Liver (tissue), 9 donors: ENCODE measurements around the gene CD63. TPM values are rescaled to one million over a fixed set of nuclear protein-coding genes. Genes with fewer than 3 reads are reported as not detected.

Source experiments
- DNase-seq: peaks from one replicate; pipeline ENCODE4 v3.0.0-alpha.2; 2017; ENCODE audit warnings: low spot score
- H3K27ac ChIP-seq, 2 donors: one replicate each; pipeline ENCODE4 v1.7.0; 2013; ENCODE audit warnings: inconsistent platforms in 2 of 2, low read length in 2 of 2, control low read depth in 1 of 2, low read depth in 1 of 2, mild to moderate bottlenecking in 1 of 2
- H3K27me3 ChIP-seq, 4 donors: one replicate each; pipeline versions ENCODE4 v1.6.1 to v1.7.0; 2013; ENCODE audit warnings: low read length in 3 of 4, inconsistent platforms in 1 of 4, mild to moderate bottlenecking in 1 of 4, moderate library complexity in 1 of 4; ENCODE audit not compliant: control insufficient read depth in 4 of 4, insufficient read depth in 4 of 4
- H3K36me3 ChIP-seq, 4 donors: one replicate each; pipeline versions ENCODE4 v1.6.1 to v1.7.0; 2013; ENCODE audit warnings: low read length in 3 of 4, mild to moderate bottlenecking in 3 of 4, low read depth in 1 of 4, moderate library complexity in 1 of 4; ENCODE audit not compliant: control insufficient read depth in 4 of 4, insufficient read depth in 3 of 4
- H3K4me1 ChIP-seq, 4 donors: one replicate each; pipeline versions ENCODE4 v1.6.1 to v1.7.0; 2013; ENCODE audit warnings: low read length in 3 of 4, mild to moderate bottlenecking in 3 of 4, moderate library complexity in 1 of 4; ENCODE audit not compliant: control insufficient read depth in 4 of 4, insufficient read depth in 4 of 4
- H3K4me3 ChIP-seq, 3 donors: one replicate each; pipeline versions ENCODE4 v1.6.1 to v1.7.0; 2013; ENCODE audit warnings: low read length in 3 of 3, control low read depth in 1 of 3, low read depth in 1 of 3, mild to moderate bottlenecking in 1 of 3
- H3K9ac ChIP-seq, 2 donors: one replicate each; pipeline ENCODE4 v1.7.0; 2013; ENCODE audit warnings: low read length in 2 of 2, mild to moderate bottlenecking in 2 of 2, moderate library complexity in 2 of 2, control low read depth in 1 of 2, low read depth in 1 of 2
- H3K9me3 ChIP-seq, 4 donors: one replicate each; pipeline versions ENCODE4 v1.6.1 to v1.7.0; 2013; ENCODE audit warnings: low read length in 3 of 4; ENCODE audit not compliant: control insufficient read depth in 4 of 4
- FOXA1 ChIP-seq: IDR thresholded peaks from 2 replicates; pipeline ENCODE4 v1.6.1; 2016; ENCODE audit warnings: antibody characterized with exemption
- FOXA2 ChIP-seq: IDR thresholded peaks from 2 replicates; pipeline ENCODE4 v1.6.1; 2016; ENCODE audit warnings: antibody characterized with exemption
- GABPA ChIP-seq, 2 donors: IDR thresholded peaks in 1 of 2; conservative IDR thresholded peaks in 1 of 2; 2 replicates each; pipeline ENCODE4 v1.6.1; 2016; ENCODE audit warnings: antibody characterized with exemption in 2 of 2, mild to moderate bottlenecking in 1 of 2, moderate library complexity in 1 of 2
- HNF4A ChIP-seq, 2 donors: conservative IDR thresholded peaks; 2 replicates each; pipeline ENCODE4 v1.6.1; 2016; ENCODE audit warnings: antibody characterized with exemption in 2 of 2, mild to moderate bottlenecking in 2 of 2
- HNF4G ChIP-seq: IDR thresholded peaks from 2 replicates; pipeline ENCODE4 v1.6.1; 2016; ENCODE audit warnings: antibody characterized with exemption
- JUND ChIP-seq, 2 donors: IDR thresholded peaks; 2 replicates each; pipeline ENCODE4 v1.6.1; 2016; ENCODE audit warnings: antibody characterized with exemption in 2 of 2
- RAD21 ChIP-seq, 2 donors: IDR thresholded peaks; 2 replicates each; pipeline ENCODE4 v1.6.1; 2016; ENCODE audit warnings: antibody characterized with exemption in 2 of 2, mild to moderate bottlenecking in 2 of 2
- RXRA ChIP-seq, 2 donors: IDR thresholded peaks; 2 replicates each; pipeline ENCODE4 v1.6.1; 2017 to 2018; ENCODE audit warnings: antibody characterized with exemption in 2 of 2, mild to moderate bottlenecking in 1 of 2
- SP1 ChIP-seq: IDR thresholded peaks from 2 replicates; pipeline ENCODE4 v1.6.1; 2018; ENCODE audit warnings: antibody characterized with exemption, mild to moderate bottlenecking
- WGBS: extraction: QIAGEN DNeasy Blood & Tissue Kit; methylation state at CpG from one replicate; pipeline ENCODE4 v1.1.7; 2013; 5-methylcytosine and 5-hydroxymethylcytosine counted together
- polyA plus RNA-seq, 2 donors: library from polyadenylated mRNA; stranded (reverse) in 1 of 2; unstranded in 1 of 2; fragments of 200-250 nt in 1 of 2; fragments of >200 nt in 1 of 2; fragmentation: Nextera tagmentation in 1 of 2; extraction: Ambion mirVana in 1 of 2; gene quantifications; one replicate each; pipeline versions ENCODE4 v1.2.1 to v1.2.3, GENCODE V29; 2013 to 2015
- total RNA-seq, 2 donors: library from RNA; depleted of rRNA; stranded (reverse); fragments of >200 nt; gene quantifications; one replicate each; pipeline ENCODE4 v1.2.3, GENCODE V29; 2014
- TF ChIP-seq, protein P1 (sequence below): IDR thresholded peaks from 2 replicates; pipeline ENCODE4 v1.6.1; 2016; ENCODE audit warnings: antibody characterized with exemption
- TF ChIP-seq, protein P2 (sequence below): IDR thresholded peaks from 2 replicates; pipeline ENCODE4 v1.6.1; 2016; ENCODE audit warnings: antibody characterized with exemption
- TF ChIP-seq, protein P3 (sequence below): IDR thresholded peaks from 2 replicates; pipeline ENCODE4 v1.6.1; 2016; ENCODE audit warnings: antibody characterized with exemption
- TF ChIP-seq, protein P4 (sequence below): fragments of 150-350 bp; IDR thresholded peaks from 2 replicates; pipeline ENCODE4 v1.5.1; 2017; ENCODE audit warnings: improper control_type of control experiment, low read depth, low read length; ENCODE audit not compliant: missing input control
- TF ChIP-seq, protein P5 (sequence below): IDR thresholded peaks from 2 replicates; pipeline ENCODE4 v1.6.1; 2016; ENCODE audit warnings: antibody characterized with exemption, mild to moderate bottlenecking
- donor health status: healthy.
- donor health status: healthy.
- donor health status: healthy.
- donor health status: healthy.
- donor health status: healthy.

Gene CD63
- total and polyA plus RNA-seq, 4 donors = 185 to 373 (median 338) TPM

DNA sequence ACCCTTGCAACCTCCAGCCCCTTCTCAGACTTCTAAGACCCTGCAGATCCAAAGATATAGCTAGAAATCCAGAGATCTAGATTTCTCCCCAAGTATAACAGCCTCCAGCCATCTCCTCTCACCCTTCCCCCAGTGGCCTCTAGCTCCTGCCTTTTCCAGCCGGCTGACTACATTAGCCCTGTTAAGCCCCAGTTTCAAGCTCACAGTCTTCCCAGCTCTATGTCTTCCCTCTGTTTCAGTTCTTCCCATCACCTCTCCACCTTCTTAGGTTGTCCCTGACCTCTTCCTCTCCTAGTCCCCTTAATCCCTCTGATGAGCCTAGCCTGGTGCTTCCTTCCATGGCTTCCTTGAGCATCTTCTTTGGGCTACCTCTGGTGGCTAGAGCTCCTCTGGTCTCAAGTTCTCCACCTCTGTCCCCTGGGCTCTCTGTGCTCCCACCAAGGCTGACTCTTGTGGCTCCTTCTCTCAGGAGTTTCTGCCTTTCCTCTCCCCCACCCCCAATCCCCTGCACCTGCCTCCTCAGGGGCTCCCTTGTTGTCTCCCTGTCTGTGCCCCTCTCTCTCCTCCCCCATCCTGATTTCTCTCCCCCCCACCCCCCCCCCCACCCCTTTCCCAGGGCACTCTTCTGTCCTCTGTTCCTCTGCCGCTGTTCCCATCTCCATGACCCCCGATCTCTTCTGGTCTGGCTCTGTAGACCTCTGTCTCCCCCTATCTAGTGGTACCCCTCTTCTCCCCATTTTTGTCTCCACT lies 13.3 kb upstream of the CD63 start (continued):
- TF ChIP-seq, protein P1, sequence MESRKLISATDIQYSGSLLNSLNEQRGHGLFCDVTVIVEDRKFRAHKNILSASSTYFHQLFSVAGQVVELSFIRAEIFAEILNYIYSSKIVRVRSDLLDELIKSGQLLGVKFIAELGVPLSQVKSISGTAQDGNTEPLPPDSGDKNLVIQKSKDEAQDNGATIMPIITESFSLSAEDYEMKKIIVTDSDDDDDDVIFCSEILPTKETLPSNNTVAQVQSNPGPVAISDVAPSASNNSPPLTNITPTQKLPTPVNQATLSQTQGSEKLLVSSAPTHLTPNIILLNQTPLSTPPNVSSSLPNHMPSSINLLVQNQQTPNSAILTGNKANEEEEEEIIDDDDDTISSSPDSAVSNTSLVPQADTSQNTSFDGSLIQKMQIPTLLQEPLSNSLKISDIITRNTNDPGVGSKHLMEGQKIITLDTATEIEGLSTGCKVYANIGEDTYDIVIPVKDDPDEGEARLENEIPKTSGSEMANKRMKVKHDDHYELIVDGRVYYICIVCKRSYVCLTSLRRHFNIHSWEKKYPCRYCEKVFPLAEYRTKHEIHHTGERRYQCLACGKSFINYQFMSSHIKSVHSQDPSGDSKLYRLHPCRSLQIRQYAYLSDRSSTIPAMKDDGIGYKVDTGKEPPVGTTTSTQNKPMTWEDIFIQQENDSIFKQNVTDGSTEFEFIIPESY = no peak
- TF ChIP-seq GABPA (IDR thresholded peaks at IDR 0.05 in 1 of 2, conservative IDR thresholded peaks at IDR 0.05 in 1 of 2) (no peak), RXRA (IDR thresholded peaks at IDR 0.05) (no peak), HNF4A (conservative IDR thresholded peaks at IDR 0.05) (no peak)
- TF ChIP-seq, protein P2, sequence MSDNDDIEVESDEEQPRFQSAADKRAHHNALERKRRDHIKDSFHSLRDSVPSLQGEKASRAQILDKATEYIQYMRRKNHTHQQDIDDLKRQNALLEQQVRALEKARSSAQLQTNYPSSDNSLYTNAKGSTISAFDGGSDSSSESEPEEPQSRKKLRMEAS = no peak

DNA sequence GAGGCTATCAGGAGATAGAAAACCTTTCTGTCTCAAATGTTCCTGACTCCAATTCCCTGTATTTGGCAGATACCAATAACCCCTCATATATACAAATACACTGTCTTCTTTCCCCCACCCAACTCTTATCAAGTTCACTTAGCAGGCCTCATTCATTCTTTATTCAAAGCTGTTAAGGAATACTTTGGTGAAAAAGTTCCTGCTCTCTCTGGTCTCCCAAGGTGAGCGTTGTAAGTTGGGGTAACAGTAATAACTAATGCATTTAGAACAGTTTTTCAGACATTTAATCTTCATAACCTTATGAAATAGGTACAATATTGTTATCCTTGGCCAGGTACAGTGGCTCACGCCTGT lies 10.2 kb upstream of the CD63 start:
- DNase-seq = no peak
- no peak overlapping the region for H3K9ac ChIP-seq
- no peak overlapping the region for H3K27ac ChIP-seq
- H3K9me3 ChIP-seq = no peaks in the 10 kb centered on the region
- H3K4me1 ChIP-seq = peaks cover 0 to 23% (median 14%) of the 10 kb centered on the region in 4 donors
- TF ChIP-seq RAD21 (IDR thresholded peaks at IDR 0.05) (no peak), FOXA2 (no peak), HNF4G (no peak), RXRA (IDR thresholded peaks at IDR 0.05) (no peak), HNF4A (conservative IDR thresholded peaks at IDR 0.05) (no peak)
- TF ChIP-seq, protein P1 = no peak
- peaks cover 0 to 5% (median 0%) of the 10 kb centered on the region in 4 donors for H3K27me3 ChIP-seq
- 85% methylated on average over 2 of the region's 2 CpGs for WGBS
- H3K36me3 ChIP-seq = no peaks in the 10 kb centered on the region
- H3K4me3 ChIP-seq = no peak overlapping the region

DNA sequence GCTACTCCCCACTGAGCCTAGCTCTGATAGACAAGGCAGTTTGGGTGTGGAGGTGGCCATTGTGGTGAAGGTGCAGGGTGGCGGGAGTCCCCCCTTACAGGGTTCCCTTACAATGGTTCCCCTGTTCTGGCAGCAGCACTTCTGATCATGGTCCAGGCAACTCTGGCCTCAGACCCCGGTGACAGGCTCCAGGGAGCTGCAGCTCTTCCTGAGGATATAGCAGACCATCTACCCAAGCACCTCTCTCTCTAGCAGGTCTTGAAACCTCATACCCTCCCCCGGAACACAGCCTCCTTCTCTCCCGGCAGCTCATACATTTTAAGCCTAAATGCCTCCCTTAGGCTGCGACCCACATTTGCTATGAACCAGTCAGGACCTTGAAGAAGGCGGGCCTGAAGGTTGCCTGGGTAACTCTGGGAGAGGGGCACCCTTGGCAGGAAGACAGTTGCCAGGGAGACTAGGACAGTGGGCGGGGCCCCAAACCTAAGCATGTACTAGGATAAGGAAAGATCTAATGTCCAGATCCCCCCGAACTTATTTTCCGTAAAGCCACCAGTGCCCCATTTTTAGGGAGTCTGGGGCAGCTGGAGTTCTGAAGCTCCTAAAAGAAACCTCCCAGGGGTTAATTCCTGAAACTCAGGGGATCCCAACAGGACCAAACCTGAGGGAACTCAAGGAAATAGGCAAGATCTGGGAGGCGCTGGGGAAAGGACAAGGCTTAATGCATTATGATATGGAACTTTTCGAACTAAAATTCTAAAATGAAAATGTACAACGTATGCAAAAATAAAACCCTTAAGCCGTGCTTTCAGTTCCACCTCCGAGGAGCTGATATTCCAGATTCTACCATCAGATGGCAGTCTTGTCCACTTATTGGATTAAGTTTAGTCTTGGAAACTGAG lies 9.6 kb upstream of the CD63 start:
- WGBS = 9% methylated on average over 14 of the region's 14 CpGs
- DNase-seq = peak; percentile 75
- peak overlapping the region; percentile 27 to 68 for H3K27ac ChIP-seq
- H3K4me1 ChIP-seq = peaks cover 0 to 17% (median 10%) of the 10 kb centered on the region in 4 donors
- H3K27me3 ChIP-seq = peaks cover 0 to 5% (median 0%) of the 10 kb centered on the region in 4 donors
- peak overlapping the region; percentile 49 to 75 for H3K9ac ChIP-seq
- no peaks in the 10 kb centered on the region for H3K9me3 ChIP-seq
- H3K4me3 ChIP-seq = peak overlapping the region; percentile 40 to 47 (median 46)
- TF ChIP-seq, protein P2 = no peak
- TF ChIP-seq, protein P3, sequence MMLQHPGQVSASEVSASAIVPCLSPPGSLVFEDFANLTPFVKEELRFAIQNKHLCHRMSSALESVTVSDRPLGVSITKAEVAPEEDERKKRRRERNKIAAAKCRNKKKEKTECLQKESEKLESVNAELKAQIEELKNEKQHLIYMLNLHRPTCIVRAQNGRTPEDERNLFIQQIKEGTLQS = no peak
- TF ChIP-seq SP1 = peak; percentile 7
- TF ChIP-seq RXRA (IDR thresholded peaks at IDR 0.05) = no peak
- TF ChIP-seq RAD21 (IDR thresholded peaks at IDR 0.05) = peak; percentile 91 to 93
- no peak for TF ChIP-seq JUND (IDR thresholded peaks at IDR 0.05)
- TF ChIP-seq, protein P4, sequence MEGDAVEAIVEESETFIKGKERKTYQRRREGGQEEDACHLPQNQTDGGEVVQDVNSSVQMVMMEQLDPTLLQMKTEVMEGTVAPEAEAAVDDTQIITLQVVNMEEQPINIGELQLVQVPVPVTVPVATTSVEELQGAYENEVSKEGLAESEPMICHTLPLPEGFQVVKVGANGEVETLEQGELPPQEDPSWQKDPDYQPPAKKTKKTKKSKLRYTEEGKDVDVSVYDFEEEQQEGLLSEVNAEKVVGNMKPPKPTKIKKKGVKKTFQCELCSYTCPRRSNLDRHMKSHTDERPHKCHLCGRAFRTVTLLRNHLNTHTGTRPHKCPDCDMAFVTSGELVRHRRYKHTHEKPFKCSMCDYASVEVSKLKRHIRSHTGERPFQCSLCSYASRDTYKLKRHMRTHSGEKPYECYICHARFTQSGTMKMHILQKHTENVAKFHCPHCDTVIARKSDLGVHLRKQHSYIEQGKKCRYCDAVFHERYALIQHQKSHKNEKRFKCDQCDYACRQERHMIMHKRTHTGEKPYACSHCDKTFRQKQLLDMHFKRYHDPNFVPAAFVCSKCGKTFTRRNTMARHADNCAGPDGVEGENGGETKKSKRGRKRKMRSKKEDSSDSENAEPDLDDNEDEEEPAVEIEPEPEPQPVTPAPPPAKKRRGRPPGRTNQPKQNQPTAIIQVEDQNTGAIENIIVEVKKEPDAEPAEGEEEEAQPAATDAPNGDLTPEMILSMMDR = peak; percentile 97
- TF ChIP-seq, protein P5, sequence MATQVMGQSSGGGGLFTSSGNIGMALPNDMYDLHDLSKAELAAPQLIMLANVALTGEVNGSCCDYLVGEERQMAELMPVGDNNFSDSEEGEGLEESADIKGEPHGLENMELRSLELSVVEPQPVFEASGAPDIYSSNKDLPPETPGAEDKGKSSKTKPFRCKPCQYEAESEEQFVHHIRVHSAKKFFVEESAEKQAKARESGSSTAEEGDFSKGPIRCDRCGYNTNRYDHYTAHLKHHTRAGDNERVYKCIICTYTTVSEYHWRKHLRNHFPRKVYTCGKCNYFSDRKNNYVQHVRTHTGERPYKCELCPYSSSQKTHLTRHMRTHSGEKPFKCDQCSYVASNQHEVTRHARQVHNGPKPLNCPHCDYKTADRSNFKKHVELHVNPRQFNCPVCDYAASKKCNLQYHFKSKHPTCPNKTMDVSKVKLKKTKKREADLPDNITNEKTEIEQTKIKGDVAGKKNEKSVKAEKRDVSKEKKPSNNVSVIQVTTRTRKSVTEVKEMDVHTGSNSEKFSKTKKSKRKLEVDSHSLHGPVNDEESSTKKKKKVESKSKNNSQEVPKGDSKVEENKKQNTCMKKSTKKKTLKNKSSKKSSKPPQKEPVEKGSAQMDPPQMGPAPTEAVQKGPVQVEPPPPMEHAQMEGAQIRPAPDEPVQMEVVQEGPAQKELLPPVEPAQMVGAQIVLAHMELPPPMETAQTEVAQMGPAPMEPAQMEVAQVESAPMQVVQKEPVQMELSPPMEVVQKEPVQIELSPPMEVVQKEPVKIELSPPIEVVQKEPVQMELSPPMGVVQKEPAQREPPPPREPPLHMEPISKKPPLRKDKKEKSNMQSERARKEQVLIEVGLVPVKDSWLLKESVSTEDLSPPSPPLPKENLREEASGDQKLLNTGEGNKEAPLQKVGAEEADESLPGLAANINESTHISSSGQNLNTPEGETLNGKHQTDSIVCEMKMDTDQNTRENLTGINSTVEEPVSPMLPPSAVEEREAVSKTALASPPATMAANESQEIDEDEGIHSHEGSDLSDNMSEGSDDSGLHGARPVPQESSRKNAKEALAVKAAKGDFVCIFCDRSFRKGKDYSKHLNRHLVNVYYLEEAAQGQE = no peak
- no peak for TF ChIP-seq FOXA1
- no peaks in the 10 kb centered on the region for H3K36me3 ChIP-seq
